ENCODE data around the gene CHRDL2.

The CHRDL2 gene

GRCh38 chr11:74650498-74650897 is 80.7 kb downstream of the CHRDL2 start:
- peaks cover 22% of the 10 kb centered on the region; the same call in 1 of the 2 replicates for H3K36me3 ChIP-seq (ENCODE audit: low read depth)
- H3K27me3 ChIP-seq (ENCODE audit: insufficient read depth, poor library complexity, severe bottlenecking), result no peaks in the 10 kb centered on the region
- H3K27ac ChIP-seq (ENCODE audit: poor library complexity, severe bottlenecking), result no peak overlapping the region
- no peak for DNase-seq (ENCODE audit: low spot score)
- no peaks in the 10 kb centered on the region for H3K4me1 ChIP-seq (ENCODE audit: insufficient read depth, poor library complexity, severe bottlenecking)
- no peaks in the 10 kb centered on the region for H3K9me3 ChIP-seq (ENCODE audit: severe bottlenecking)
- H3K4me3 ChIP-seq (ENCODE audit: severe bottlenecking), result no peak overlapping the region
- TF ChIP-seq, protein P1, sequence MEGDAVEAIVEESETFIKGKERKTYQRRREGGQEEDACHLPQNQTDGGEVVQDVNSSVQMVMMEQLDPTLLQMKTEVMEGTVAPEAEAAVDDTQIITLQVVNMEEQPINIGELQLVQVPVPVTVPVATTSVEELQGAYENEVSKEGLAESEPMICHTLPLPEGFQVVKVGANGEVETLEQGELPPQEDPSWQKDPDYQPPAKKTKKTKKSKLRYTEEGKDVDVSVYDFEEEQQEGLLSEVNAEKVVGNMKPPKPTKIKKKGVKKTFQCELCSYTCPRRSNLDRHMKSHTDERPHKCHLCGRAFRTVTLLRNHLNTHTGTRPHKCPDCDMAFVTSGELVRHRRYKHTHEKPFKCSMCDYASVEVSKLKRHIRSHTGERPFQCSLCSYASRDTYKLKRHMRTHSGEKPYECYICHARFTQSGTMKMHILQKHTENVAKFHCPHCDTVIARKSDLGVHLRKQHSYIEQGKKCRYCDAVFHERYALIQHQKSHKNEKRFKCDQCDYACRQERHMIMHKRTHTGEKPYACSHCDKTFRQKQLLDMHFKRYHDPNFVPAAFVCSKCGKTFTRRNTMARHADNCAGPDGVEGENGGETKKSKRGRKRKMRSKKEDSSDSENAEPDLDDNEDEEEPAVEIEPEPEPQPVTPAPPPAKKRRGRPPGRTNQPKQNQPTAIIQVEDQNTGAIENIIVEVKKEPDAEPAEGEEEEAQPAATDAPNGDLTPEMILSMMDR (IDR thresholded peaks at IDR 0.05; ENCODE audit: poor library complexity, severe bottlenecking), result no peak
- no peak for ATAC-seq (ENCODE audit: low read depth)

DNA sequence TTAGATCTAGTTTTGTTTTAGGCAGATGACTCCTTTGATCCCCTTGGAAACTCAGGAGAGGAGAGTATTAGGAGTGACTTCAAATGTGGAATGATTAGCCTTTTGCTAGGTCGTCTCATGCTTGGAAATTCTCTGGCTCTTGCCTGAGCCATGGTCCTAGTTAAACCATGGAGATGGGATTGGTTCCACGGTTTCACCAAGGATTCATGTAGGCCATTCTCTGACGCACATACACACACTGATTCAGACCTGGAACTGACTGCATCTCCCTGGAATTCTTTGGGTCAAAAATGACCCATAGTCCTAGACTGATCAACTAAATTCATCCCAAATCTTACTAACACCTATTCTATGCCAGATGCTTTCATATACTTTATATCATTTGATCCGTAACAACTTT is 82.3 kb downstream of the CHRDL2 start:
- Histone ChIP-seq H3K4me1 (ENCODE audit: insufficient read depth, poor library complexity, severe bottlenecking) (no peaks in the 10 kb centered on the region), H3K4me3 (ENCODE audit: severe bottlenecking) (no peak overlapping the region), H3K36me3 (ENCODE audit: low read depth) (peaks cover 30% of the 10 kb centered on the region; the same call in 1 of the 2 replicates), H3K27ac (ENCODE audit: poor library complexity, severe bottlenecking) (no peak overlapping the region), H3K9me3 (ENCODE audit: severe bottlenecking) (no peaks in the 10 kb centered on the region), H3K27me3 (ENCODE audit: insufficient read depth, poor library complexity, severe bottlenecking) (no peaks in the 10 kb centered on the region)
- ATAC-seq (ENCODE audit: low read depth), result no peak
- TF ChIP-seq, protein P1 (IDR thresholded peaks at IDR 0.05; ENCODE audit: poor library complexity, severe bottlenecking), result no peak
- no peak for DNase-seq (ENCODE audit: low spot score)

- Histone ChIP-seq H3K27me3 (ENCODE audit: insufficient read depth, poor library complexity, severe bottlenecking) (no peaks in the 10 kb centered on the region), H3K9me3 (ENCODE audit: severe bottlenecking) (no peaks in the 10 kb centered on the region), H3K27ac (ENCODE audit: poor library complexity, severe bottlenecking) (no peak overlapping the region), H3K4me1 (ENCODE audit: insufficient read depth, poor library complexity, severe bottlenecking) (no peaks in the 10 kb centered on the region), H3K4me3 (ENCODE audit: severe bottlenecking) (no peak overlapping the region), H3K36me3 (ENCODE audit: low read depth) (peaks cover 29% of the 10 kb centered on the region)
- TF ChIP-seq, protein P1 (IDR thresholded peaks at IDR 0.05; ENCODE audit: poor library complexity, severe bottlenecking), result no peak
- no peak for ATAC-seq (ENCODE audit: low read depth)
- DNase-seq (ENCODE audit: low spot score), result no peak
These were observed 83.4 kb downstream of the CHRDL2 start for GRCh38 chr11:74647831-74648230.

- Histone ChIP-seq H3K4me3 (ENCODE audit: severe bottlenecking) (no peak overlapping the region), H3K27me3 (ENCODE audit: insufficient read depth, poor library complexity, severe bottlenecking) (no peaks in the 10 kb centered on the region), H3K9me3 (ENCODE audit: severe bottlenecking) (no peaks in the 10 kb centered on the region), H3K36me3 (ENCODE audit: low read depth) (peaks cover 30% of the 10 kb centered on the region), H3K4me1 (ENCODE audit: insufficient read depth, poor library complexity, severe bottlenecking) (no peaks in the 10 kb centered on the region), H3K27ac (ENCODE audit: poor library complexity, severe bottlenecking) (no peak overlapping the region)
- DNase-seq (ENCODE audit: low spot score), result no peak
- TF ChIP-seq, protein P1 (IDR thresholded peaks at IDR 0.05; ENCODE audit: poor library complexity, severe bottlenecking), result no peak
- ATAC-seq (ENCODE audit: low read depth), result no peak
These were observed 83.8 kb downstream of the CHRDL2 start for GRCh38 chr11:74647404-74647803.

- Histone ChIP-seq H3K9me3 (ENCODE audit: severe bottlenecking) (no peaks in the 10 kb centered on the region), H3K4me3 (ENCODE audit: severe bottlenecking) (no peak overlapping the region), H3K36me3 (ENCODE audit: low read depth) (peaks cover 31% of the 10 kb centered on the region), H3K27ac (ENCODE audit: poor library complexity, severe bottlenecking) (no peak overlapping the region), H3K27me3 (ENCODE audit: insufficient read depth, poor library complexity, severe bottlenecking) (no peaks in the 10 kb centered on the region), H3K4me1 (ENCODE audit: insufficient read depth, poor library complexity, severe bottlenecking) (no peaks in the 10 kb centered on the region)
- TF ChIP-seq, protein P1 (IDR thresholded peaks at IDR 0.05; ENCODE audit: poor library complexity, severe bottlenecking), result no peak
- DNase-seq (ENCODE audit: low spot score) (no peak), ATAC-seq (ENCODE audit: low read depth) (no peak)
These were observed 84.3 kb downstream of the CHRDL2 start for GRCh38 chr11:74646954-74647353.
